ENCODE measurements around the gene NLRP8.
"Not testable (repeated sequence)": the region's sequence is repeated elsewhere in the genome, so short reads cannot be mapped to it uniquely, and the experiment has no call there.

The NLRP8 gene

DNA sequence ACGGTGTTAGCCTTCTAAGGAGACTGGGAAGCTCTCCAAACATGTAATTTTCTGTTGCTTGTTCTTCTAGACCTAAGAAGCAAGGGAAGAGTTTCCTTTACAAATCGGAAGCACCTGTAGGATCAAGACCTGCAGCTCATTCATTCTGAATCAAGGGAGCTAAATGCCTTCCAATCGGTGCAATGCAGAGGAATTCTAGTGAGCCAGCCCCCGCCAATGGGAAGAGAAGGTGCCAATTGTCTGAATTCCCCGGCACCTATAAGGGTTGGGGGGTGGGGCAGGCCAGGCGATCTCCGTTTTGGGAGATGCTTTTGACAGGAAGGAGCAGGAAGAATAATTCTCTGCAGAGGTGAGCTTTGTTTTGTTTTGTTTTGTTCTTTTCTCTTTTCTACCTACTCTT is 8.4 kb upstream of the NLRP8 start:
- H3K27me3 Mint-ChIP-seq = no peaks in the 10 kb centered on the region
- H3K27ac Mint-ChIP-seq = no peak overlapping the region
- H3K4me3 Mint-ChIP-seq = no peak overlapping the region
- DNase-seq (no peak), ATAC-seq (no peak)
- no peaks in the 10 kb centered on the region for H3K4me1 Mint-ChIP-seq
- H3K9me3 Mint-ChIP-seq = peaks cover 14 to 44% of the 10 kb centered on the region in 2 donors

DNA sequence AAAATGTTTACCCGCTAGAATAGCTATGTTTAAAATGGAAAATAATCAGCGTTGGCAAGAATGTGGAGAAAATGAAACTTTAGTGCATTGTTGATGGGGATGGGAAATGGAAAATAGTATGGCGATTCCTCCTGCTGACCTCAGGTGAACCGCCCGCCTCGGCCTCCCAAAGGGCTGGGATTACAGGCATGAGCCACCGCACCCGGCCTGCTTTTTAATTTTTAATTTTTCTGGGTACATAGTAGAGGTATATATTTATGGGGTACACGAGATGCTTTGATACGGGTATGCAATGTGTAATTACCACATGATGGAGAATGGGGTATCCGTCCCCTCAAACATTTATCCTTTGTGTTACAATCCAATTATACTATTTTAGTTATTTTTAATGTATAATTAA is 7.3 kb upstream of the NLRP8 start:
- DNase-seq (no peak), ATAC-seq (no peak)
- H3K4me1 Mint-ChIP-seq = no peaks in the 10 kb centered on the region
- H3K27ac Mint-ChIP-seq = no peak overlapping the region
- H3K4me3 Mint-ChIP-seq = no peak overlapping the region
- H3K9me3 Mint-ChIP-seq = peaks cover 14 to 38% of the 10 kb centered on the region in 2 donors
- H3K27me3 Mint-ChIP-seq = no peaks in the 10 kb centered on the region

DNA sequence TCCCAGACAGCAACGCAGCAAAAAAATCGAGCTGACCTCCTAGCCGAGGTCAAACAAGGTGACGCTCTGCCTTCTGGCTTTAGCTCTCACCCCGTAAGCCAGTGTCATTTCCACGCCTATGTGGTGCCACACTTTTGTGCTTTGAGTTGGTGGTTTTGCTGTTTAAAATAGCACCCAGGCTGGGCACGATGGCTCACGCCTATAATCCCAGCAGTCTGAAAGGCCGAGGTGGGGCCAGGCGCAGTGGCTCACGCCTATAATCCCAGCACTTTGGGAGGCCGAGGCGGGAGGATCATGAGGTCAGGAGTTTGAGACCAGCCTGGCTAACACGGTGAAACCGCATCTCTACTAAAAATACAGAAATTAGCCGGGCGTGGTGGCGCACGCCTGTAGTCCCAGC is 2.9 kb downstream of the NLRP8 start:
- not testable (repeated sequence) for DNase-seq, H3K27ac Mint-ChIP-seq, H3K4me3 Mint-ChIP-seq, H3K4me1 Mint-ChIP-seq, ATAC-seq, H3K27me3 Mint-ChIP-seq
- peaks cover 7 to 16% of the 10 kb centered on the region in 2 donors for H3K9me3 Mint-ChIP-seq

DNA sequence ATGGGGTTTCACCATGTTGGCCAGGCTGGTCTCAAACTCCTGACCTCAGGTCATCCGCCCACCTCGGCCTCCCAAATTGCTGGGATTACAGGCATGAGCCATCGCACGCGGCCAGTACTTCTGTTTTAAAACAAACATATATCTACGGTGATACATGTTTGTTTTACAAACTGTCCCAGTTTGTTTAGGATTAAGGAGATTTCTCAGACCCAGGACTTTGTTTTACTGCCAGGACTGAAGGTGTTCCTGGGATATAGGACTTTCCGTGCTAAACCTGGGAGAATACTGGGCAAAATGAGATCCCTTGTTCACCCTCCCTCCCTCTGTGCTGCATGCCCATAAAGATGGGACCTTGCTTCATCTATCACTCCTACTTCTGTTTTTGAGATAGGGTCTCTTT is 8.8 kb downstream of the NLRP8 start:
- Mint-ChIP-seq H3K27ac (no peak overlapping the region), H3K27me3 (no peaks in the 10 kb centered on the region), H3K4me3 (no peak overlapping the region), H3K4me1 (no peaks in the 10 kb centered on the region), H3K9me3 (no peaks in the 10 kb centered on the region)
- no peak for DNase-seq
- no peak for ATAC-seq

DNA sequence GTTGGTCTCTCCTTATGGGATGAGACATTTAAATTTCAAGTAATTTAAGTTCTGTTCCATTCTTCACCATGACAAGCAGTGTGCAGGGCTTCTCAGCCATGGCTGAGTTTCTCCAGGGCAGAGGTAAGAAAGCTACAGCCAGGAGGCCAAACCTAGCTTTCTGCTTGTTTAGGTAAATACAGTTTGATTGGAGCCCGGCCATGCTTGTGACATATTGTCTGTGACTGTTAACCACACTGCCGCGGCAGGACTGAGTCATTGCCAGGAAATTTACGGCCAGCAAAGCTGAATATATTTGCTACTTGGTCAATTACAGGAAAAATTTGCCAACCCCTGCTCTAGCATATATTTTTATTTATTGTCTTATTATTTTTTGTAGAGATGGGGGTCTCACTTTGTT is 10.7 kb downstream of the NLRP8 start:
- no peaks in the 10 kb centered on the region for H3K4me1 Mint-ChIP-seq
- no peak for ATAC-seq
- no peaks in the 10 kb centered on the region for H3K9me3 Mint-ChIP-seq
- H3K27ac Mint-ChIP-seq = no peak overlapping the region
- no peaks in the 10 kb centered on the region for H3K27me3 Mint-ChIP-seq
- DNase-seq = no peak
- no peak overlapping the region for H3K4me3 Mint-ChIP-seq

DNA sequence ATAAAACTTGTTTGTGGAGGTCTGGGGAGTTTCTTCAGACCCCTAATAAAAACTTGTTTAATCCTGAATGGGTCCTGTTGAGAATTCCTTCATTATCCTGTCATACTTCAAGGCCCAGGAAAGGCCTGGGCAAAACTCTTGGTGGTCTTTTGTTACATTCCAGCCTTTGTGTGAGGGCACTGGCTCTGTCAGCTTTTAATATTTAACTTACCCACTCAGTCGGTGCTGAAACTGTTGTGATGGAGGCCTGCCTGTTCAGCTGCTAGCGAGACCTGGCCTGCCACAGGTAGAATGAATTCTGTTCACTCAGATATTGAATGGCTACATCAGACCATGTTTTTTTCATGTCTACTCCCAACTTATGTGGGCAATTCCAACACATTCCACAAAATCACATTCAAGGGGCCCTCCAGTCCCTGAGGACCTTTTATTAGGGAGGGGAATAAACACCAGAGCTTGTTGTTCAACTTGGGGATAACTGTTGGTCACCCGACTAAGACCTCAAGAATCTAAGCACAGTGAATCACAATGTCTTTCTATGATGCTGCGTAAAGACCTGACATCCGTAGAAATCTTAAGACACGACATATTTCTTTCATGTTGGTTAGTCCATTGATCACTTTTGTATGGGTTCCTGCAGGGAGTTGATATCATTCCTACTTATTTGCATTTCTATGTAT is 12.5 kb downstream of the NLRP8 start:
- no peaks in the 10 kb centered on the region for H3K9me3 Mint-ChIP-seq
- no peaks in the 10 kb centered on the region for H3K4me1 Mint-ChIP-seq
- H3K27me3 Mint-ChIP-seq = no peaks in the 10 kb centered on the region
- H3K27ac Mint-ChIP-seq = no peak overlapping the region
- H3K4me3 Mint-ChIP-seq = no peak overlapping the region
- no peak for ATAC-seq
- DNase-seq = no peak

DNA sequence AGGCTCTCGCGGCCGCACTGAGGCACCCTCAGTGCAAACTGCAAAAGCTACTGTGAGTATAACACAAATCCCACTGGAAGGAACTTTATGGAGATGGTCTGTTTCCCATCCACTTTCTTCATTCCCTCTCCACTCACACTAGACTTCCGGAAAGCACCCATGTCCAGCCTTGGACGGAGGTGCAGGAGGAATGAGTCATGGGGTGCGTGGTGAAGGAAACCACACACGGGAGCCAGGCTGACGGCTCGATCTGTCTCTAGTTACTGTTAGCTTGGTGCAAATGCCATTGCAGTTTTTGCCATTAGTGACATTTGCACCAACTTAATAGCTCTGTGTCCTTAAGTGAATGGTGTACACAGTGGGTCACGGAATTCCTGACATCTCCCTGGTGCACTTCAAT is 14.6 kb downstream of the NLRP8 start:
- no peak for DNase-seq
- H3K27ac Mint-ChIP-seq = no peak overlapping the region
- H3K27me3 Mint-ChIP-seq = no peaks in the 10 kb centered on the region
- no peak for ATAC-seq
- no peaks in the 10 kb centered on the region for H3K4me1 Mint-ChIP-seq
- peaks cover 4 to 9% of the 10 kb centered on the region in 2 donors for H3K9me3 Mint-ChIP-seq
- no peak overlapping the region for H3K4me3 Mint-ChIP-seq

DNA sequence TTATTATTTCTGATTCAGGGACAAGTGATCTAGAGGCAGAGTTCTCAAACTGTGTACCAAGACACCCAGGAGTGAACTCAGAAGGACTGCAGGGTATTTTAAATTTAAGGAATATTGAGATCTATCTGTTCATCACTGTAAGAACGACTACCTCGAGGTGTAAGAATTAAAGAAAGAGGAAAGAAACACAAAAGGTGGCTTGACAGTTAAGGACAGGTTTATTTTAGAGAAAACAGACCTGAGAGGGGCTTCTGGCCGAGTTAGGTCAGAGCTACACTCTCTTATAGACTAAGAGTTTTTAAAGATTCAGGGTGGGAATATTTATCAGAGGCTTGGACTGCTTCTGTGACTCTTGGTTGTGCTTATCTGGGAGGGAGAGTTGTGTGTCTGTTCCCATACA is 26.4 kb downstream of the NLRP8 start:
- peaks cover 16 to 51% of the 10 kb centered on the region in 2 donors for H3K9me3 Mint-ChIP-seq
- H3K27ac Mint-ChIP-seq = no peak overlapping the region
- DNase-seq = no peak
- H3K4me3 Mint-ChIP-seq = no peak overlapping the region
- no peak for ATAC-seq
- peaks cover 14% of the 10 kb centered on the region for H3K27me3 Mint-ChIP-seq
- no peaks in the 10 kb centered on the region for H3K4me1 Mint-ChIP-seq

DNA sequence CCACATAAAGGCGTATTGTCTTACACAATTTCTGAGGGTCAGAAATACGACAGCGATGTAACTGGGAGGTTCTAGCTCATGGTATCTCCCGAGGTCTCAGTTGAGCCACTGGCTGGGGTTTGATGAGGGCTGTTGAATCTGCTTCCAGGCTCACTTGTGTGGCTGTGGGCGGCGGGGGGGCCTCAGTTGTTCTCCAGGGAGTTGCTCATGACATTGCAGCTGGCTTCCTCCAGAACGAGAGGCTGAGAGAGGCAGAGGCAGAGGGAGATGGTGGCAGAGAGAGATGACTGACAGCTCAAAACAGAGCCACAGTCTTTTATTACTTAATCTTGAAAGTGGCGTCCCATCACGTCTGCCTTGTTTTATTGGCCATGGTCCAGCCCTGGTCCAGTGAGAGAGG is 32.8 kb downstream of the NLRP8 start:
- Mint-ChIP-seq H3K27ac (no peak overlapping the region), H3K9me3 (peaks cover 23 to 36% of the 10 kb centered on the region in 2 donors), H3K4me3 (no peak overlapping the region), H3K4me1 (no peaks in the 10 kb centered on the region), H3K27me3 (no peaks in the 10 kb centered on the region)
- ATAC-seq (no peak), DNase-seq (no peak)

DNA sequence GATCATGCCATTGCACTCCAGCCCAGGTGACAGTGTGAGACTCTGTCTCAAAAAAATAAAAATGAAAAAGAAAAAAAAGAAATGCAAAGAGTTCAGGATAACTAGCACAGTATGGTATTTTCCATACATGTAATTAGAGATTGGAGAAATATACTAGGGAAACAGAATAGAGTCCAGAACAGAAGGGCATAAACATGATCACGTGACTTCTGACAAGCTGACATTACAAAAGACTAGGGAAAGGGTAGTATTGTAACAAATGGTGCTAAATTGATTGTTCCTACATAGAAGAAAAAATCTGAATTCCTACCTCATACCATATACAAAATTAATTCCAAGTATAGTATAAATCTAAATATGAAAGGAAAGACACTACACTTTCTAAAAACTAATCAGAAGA is 37.6 kb downstream of the NLRP8 start:
- peaks cover 7 to 21% of the 10 kb centered on the region in 2 donors for H3K9me3 Mint-ChIP-seq

DNA sequence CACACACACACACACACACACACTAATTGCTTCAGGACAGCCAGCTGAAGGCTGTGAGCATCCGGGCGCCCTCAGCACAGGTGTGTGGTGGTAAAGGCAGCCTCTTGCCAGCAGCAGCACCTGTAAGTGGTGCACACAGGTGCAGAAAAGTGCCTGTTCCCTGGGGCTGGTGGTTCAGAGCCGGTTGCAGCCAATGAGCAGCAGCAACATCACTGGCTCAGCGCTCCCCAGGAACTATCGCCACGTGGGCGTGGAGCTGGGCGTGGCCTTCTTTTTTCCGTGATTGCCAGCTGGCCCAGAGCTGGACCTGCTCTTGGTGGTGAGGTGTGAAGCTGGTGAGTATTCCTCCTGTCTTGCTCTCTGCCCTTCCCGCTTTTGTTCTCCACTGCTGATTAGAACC is 38.9 kb downstream of the NLRP8 start, which contains the start of gene NLRP5:
Gene NLRP5 (plus strand): TSS at position 289 of the 400 bp plus-strand sequence.
- H3K27me3 Mint-ChIP-seq = no peaks in the 10 kb centered on the region
- H3K9me3 Mint-ChIP-seq = peaks cover 0 to 14% of the 10 kb centered on the region in 2 donors
- no peak within 1 kb of the TSS for H3K4me3 Mint-ChIP-seq
- ATAC-seq (no peak), DNase-seq (no peak)
- H3K4me1 Mint-ChIP-seq = no peaks in the 10 kb centered on the region
- no peak within 1 kb of the TSS for H3K27ac Mint-ChIP-seq

More for the DNA sequence above, 37.6 kb downstream of the NLRP8 start:
- H3K27me3 Mint-ChIP-seq = no peaks in the 10 kb centered on the region
- DNase-seq (no peak), ATAC-seq (no peak)
- H3K4me3 Mint-ChIP-seq = no peak overlapping the region
- no peak overlapping the region for H3K27ac Mint-ChIP-seq
- H3K4me1 Mint-ChIP-seq = no peaks in the 10 kb centered on the region

DNA sequence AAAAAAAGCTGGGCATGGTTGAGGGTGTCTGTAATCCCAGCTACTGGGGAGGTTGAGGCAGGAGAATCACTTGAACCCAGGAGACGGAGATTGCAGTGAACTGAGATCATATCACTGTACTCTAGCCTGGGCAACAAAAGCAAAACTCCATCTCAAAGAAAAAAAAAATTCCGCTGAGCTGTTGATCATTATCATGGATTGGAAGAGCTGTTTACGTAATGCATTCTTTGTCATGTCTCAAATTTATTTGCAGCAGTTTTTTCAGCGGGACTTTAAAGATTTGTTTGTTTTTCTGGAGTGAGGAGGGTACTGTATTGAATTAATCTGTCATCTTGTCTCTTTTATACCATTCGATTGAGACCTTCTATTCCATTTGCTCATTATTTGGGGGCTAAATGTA is 43.2 kb downstream of the NLRP8 start:
- no peak overlapping the region for H3K27ac Mint-ChIP-seq
- no peak overlapping the region for H3K4me3 Mint-ChIP-seq
- ATAC-seq = no peak
- no peaks in the 10 kb centered on the region for H3K4me1 Mint-ChIP-seq
- H3K9me3 Mint-ChIP-seq = peaks cover 7 to 27% of the 10 kb centered on the region in 2 donors
- no peaks in the 10 kb centered on the region for H3K27me3 Mint-ChIP-seq
- no peak for DNase-seq

DNA sequence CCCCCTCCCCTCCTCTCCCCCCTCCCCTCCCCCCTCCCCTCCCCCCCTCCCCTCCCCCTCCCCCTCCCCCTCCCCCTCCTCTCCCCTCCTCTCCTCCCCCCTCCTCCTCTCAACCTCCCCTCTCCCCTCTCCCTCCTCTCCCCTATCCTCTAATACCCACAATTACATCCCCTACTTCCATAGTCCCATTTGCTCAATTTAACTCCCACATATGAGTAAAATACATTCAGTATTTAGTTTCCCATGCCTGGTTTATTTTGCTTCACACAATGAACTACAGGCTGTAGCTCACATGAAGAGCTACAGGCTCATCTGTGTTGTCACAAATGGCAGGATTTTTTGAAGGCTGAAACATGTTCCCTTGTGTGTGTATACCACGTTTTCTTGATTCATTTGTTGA is 45.9 kb downstream of the NLRP8 start:
- no peaks in the 10 kb centered on the region for H3K4me1 Mint-ChIP-seq
- H3K27ac Mint-ChIP-seq = no peak overlapping the region
- no peaks in the 10 kb centered on the region for H3K27me3 Mint-ChIP-seq
- H3K9me3 Mint-ChIP-seq = peaks cover 14 to 33% of the 10 kb centered on the region in 2 donors
- ATAC-seq (no peak), DNase-seq (no peak)
- H3K4me3 Mint-ChIP-seq = no peak overlapping the region

DNA sequence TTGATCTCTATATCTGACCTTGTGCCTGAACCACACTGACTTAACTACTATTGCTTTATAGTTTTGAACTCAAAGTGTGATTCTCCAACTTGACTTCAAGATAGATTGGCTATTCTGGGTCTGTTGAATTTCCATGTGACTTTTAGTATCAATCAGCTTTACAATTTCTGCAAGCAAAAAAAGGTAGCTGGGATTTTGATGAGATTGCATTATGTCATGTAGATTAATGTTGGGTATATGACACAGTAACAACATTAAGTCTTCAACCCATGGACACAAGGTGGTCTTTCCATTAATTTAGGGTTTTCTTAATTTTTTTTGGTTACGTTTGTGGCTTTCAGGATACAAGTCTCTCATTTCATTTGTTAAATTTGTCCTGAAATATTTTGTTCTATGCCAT is 67.1 kb downstream of the NLRP8 start:
- Mint-ChIP-seq H3K27me3 (no peaks in the 10 kb centered on the region), H3K4me1 (no peaks in the 10 kb centered on the region), H3K27ac (no peak overlapping the region), H3K4me3 (no peak overlapping the region), H3K9me3 (peaks cover 7 to 20% of the 10 kb centered on the region in 2 donors)
- ATAC-seq (no peak), DNase-seq (no peak)

DNA sequence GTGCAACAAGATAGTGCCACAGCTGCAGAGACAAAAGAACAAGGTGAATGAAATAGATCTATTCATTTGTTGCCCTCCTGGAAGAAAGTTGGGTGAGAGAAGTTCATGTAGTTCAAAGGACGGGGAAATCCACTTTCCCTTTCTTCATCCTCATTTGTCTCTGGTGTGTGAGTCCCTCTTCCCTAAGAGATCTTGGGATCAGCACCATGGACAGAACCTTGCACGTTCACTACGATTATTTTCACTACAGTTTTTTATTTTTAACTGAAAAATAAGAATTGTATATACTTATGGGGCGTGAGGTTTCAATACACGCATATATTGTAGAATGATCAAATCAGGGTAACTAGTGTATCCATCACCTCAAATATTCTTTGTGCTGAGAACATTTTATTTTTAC is 68.1 kb downstream of the NLRP8 start:
- H3K27ac Mint-ChIP-seq = no peak overlapping the region
- DNase-seq (no peak), ATAC-seq (no peak)
- H3K4me1 Mint-ChIP-seq = no peaks in the 10 kb centered on the region
- no peak overlapping the region for H3K4me3 Mint-ChIP-seq
- no peaks in the 10 kb centered on the region for H3K27me3 Mint-ChIP-seq
- peaks cover 7 to 19% of the 10 kb centered on the region in 2 donors for H3K9me3 Mint-ChIP-seq

DNA sequence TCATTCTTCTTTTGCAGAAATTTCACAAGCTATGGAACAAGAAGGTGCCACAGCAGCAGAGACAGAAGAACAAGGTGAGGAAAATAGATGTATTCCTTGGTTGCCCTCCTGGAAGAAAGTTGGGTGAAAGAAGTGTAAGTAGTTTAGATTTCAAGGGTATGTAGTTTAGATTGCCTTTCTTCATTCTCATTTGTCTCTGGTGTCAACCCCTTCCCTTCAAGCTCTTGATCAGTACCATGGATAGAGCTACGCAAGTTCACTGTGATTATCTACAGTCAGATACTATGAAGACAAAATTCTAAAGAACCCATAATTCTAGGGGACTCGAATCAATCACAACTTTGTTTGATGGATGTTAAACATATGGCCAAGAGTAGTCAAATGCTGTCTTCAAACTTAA is 71.7 kb downstream of the NLRP8 start:
- not testable (repeated sequence) for H3K27me3 Mint-ChIP-seq, DNase-seq, H3K4me1 Mint-ChIP-seq, H3K4me3 Mint-ChIP-seq, H3K27ac Mint-ChIP-seq, ATAC-seq
- H3K9me3 Mint-ChIP-seq = peaks cover 7 to 21% of the 10 kb centered on the region in 2 donors

DNA sequence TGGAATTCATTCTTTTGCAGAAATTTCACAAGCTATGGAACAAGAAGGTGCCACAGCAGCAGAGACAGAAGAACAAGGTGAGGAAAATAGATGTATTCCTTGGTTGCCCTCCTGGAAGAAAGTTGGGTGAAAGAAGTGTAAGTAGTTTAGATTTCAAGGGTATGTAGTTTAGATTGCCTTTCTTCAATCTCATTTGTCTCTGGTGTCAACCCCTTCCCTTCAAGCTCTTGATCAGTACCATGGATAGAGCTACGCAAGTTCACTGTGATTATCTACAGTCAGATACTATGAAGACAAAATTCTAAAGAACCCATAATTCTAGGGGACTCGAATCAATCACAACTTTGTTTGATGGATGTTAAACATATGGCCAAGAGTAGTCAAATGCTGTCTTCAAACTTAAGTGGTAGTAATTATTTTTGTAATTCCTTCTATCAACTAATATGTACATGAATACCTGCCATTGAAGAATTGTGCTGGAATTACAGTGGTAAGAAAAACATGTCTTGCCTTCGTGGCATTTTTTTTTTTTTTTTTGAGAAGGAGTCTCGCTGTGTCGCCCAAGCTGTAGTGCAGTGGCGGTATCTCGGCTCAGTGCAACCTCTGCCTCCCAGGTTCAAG is 72.8 kb downstream of the NLRP8 start:
- DNase-seq, H3K27ac Mint-ChIP-seq, H3K27me3 Mint-ChIP-seq, H3K4me1 Mint-ChIP-seq, ATAC-seq, H3K4me3 Mint-ChIP-seq: not testable (repeated sequence)
- peaks cover 7 to 24% of the 10 kb centered on the region in 2 donors for H3K9me3 Mint-ChIP-seq
